HG03064 (cell line): ENCODE measurements around the gene ZNF367.
"Not testable (repeated sequence)": the region's sequence is repeated elsewhere in the genome, so short reads cannot be mapped to it uniquely, and the experiment has no call there.

Experiments used
- ATAC-seq: cut with Tn5 transposase; IDR thresholded peaks from one replicate; pipeline ENCODE4 v1.9.1; 2021; ENCODE audit warnings: low read depth; ENCODE audit not compliant: unreplicated experiment

Gene ZNF367

DNA sequence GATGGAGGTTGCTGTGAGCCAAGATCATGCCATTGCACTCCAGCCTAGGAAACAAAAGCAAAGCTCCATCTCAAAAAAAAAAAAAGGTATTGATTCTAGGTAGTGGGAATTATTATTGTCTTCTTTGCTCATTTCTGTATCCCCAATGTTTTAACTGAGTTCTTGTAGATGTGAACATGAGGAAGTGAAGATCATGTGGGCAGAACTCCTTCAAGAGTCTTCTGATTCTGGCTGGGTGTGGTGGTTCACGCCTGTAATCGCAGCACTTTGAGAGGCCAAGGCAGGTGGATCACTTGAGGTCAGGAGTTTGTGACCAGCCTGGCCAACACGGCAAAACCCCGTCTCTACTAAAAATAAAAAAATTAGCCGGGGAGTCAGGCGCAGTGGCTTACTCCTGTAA is 42.7 kb downstream of the ZNF367 start:
- not testable (repeated sequence) for ATAC-seq

DNA sequence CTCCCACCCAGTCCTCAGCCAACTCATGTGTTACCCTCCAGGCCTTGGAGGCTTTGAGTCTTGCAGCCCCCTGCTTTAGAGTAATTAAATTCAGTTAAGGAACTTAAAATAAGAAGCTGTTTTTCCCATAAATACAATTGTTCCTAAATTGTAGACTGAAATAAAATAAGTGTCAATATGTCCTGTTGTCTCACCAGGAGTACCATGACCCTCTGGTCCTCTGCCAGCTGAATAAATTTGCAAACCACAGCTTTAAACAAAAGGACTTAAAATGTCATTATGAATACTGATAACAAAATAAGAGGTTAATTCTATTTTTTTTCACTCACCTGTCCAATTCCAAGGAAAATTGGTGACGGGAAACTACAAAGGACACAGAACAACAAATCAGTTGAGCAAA is 50.2 kb downstream of the ZNF367 start:
- no peak for ATAC-seq

DNA sequence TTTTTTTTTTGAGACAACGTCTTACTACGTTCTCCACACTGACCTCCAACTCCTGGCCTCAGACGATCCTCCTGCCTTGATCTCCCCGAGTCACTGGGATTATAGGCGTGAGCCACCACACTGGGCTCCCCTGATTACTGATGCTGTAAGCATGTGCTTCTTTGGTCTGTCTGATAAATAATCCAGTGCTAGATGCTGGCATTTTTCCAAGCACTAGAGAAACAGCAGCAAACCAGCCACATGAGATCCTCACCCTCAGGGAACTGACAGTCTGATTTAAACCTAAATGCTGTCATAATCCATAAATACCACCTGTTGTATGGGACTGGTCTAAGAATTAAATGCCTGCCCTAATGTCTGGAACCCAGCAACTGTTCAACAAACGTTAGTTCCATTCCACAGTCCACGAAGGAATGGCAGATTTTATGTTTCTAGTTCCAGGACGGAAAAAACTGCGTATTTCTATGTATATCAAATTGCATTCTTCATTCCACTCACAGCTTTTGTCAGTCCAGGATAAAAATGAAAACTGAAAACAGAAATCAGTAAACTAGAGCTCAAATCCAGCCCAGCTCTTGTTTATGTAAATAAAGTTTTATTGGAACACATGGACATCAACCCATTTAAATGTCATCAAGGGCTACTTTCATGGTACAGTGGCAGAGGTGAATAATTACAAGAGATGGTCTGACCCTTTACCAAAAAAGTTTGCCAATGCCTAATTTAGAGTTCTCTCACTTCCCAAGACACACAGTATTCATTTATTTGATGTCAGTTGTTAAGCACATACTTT is 54.8 kb downstream of the ZNF367 start:
- ATAC-seq = no peak

DNA sequence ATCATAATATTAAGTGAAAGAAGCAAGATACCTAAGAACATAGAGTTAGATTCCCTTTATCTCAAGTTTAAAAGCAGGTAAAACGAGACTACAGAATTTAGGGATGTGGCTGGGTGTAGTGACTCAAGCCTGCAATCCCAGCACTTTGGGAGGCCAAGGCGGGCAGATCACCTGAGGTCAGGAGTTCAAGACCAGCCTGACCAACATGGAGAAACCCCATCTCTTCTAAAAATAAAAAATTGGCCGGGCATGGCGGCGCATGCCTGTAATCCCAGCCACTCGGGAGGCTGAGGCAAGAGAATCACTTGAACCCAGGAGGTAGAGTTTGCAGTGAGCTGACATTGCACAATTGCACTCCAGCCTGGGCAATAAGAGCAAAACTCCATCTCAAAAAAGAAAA is 56.1 kb downstream of the ZNF367 start:
- not testable (repeated sequence) for ATAC-seq

DNA sequence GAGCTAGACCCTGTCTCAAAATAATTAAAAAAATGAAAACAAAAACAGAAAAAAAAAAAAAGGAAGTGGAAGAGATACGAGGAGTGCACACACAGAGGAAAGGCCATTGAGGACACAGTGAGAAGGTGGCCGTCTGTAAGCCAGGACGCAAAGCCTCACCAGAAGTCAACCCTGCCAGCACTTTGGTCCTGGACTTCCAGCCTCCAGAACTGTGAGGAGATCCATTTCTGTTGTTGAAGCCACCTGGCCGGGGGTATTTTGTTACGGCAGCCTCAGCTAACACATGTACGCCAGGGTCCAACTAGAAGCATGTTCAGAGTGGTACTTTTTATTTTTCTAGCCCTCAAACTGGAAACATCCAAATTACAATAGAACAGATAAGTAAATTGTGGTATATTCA is 56.5 kb downstream of the ZNF367 start:
- ATAC-seq = no peak

DNA sequence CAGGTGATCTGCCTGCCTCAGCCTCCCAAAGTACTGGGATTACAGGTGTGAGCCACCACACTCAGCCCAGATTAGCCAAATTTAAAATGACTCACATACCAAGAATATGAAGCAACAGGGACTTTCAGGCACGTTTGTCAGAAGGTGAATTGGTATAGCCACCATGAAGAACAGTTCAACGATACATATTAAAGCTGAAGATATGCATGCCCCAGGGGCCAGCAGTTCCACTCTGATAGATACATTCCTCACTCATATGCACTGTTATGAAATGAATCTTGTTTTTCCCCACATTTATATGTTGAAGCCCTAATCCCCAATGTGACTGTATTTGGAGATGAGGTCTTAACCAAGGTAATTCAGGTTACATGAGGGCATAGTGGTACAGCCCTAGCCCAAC is 57.2 kb downstream of the ZNF367 start:
- no peak for ATAC-seq

DNA sequence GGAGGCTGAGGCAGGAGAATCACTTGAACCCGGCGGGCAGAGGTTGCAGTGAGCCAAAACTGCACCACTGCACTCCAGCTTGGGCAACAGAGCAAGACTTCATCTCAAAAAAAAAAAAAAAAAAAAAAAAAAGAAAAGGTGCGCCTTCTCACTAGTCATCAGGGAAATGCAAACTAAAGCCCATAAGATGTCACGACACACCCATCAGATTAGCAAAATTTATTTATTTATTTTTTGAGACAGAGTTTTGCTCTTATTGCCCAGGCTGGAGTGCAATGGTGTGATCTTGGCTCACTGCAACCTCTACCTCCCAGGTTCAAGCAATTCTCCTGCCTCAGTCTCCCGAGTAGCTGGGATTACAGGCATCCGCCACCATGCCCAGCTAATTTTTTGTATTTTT is 57.6 kb downstream of the ZNF367 start:
- not testable (repeated sequence) for ATAC-seq

DNA sequence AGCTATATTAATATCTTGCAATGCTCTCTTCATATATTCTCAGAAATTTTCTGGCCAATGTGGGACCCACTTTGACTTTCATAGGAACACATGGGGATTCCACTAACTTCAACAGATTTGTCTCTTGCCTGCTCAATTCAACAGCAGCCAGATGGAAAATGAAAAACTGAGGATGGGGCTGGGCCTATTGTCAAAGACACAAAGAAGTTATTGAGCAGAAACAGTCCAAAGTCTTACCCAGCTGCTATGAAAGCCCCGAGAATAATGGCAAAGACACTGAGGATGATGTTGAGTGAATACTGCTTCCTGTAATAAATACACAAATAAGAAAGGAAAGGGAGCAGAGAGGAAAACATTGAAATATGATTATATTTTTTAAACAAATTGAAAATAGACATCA is 67.3 kb downstream of the ZNF367 start:
- ATAC-seq = no peak

DNA sequence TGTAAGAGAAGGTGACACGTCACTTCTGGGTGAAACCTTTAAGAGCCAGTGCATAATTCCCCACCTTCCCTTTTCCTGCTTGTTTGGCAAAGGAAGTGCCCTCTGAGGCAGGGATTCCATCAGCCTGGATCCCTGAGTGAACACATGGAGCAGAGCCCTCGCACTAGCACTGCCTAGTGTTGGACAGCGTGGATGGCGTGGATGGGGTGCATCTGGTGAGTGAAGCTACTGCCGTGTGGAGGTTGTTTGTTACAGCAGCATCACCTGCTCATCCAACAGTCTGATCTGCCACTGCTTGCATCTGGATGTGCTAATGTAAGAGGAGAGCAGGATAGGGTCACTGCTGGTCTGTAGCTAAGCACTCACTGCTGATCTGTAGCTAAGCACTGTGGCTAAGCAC is 69.9 kb downstream of the ZNF367 start:
- no peak for ATAC-seq

DNA sequence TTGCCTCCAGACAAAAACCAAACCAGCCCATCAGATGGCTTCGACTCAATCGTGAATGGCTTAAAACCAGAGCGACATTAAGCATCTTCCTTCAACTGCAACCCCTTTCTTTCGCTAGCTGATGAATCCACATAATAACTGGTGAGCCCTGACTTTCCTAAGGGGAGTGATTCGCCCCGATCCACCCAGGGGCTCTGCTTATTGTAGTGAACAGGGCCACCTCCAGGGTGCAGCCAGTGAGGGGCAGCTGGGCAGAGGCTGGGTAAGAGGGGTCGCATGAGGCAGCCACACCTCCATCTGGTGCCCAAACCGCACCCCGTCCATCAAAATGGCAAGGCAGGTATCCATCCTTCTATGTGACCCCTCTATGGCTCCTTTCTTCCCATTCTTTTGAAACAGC is 72.6 kb downstream of the ZNF367 start:
- no peak for ATAC-seq

DNA sequence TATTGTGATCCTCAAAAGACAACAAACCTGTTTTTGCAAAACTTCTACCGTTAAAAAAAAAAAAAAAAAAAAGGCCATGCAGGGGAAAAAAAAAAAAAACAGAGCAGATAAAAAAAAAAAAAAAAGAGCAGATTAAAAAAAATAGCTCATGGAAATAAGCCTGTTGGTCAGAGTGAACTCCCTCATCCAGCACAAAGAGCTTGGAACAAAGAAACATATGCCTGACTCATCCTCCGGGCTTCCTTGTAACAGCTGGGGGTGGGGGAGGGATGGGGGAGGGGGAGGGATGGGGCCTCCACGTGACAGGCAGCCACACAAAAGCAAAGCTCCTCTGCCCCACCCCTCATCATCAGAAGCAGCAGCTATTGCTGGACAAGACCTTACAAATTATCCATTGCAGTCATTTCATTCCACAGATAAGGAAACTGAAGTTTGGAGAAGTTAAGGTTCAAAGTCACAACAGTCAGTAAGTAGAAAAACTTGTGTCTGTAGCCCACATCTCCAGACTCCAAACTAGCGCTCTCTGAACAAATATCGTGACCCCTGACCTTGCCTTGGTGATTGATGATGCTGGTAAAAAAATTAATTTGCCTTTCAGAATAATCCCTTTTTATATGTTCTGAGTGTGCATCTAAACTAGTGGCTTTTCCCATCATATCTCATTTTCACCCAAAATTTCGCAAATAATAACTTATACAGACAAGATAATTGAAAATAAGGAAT is 73.6 kb downstream of the ZNF367 start:
- no peak for ATAC-seq

DNA sequence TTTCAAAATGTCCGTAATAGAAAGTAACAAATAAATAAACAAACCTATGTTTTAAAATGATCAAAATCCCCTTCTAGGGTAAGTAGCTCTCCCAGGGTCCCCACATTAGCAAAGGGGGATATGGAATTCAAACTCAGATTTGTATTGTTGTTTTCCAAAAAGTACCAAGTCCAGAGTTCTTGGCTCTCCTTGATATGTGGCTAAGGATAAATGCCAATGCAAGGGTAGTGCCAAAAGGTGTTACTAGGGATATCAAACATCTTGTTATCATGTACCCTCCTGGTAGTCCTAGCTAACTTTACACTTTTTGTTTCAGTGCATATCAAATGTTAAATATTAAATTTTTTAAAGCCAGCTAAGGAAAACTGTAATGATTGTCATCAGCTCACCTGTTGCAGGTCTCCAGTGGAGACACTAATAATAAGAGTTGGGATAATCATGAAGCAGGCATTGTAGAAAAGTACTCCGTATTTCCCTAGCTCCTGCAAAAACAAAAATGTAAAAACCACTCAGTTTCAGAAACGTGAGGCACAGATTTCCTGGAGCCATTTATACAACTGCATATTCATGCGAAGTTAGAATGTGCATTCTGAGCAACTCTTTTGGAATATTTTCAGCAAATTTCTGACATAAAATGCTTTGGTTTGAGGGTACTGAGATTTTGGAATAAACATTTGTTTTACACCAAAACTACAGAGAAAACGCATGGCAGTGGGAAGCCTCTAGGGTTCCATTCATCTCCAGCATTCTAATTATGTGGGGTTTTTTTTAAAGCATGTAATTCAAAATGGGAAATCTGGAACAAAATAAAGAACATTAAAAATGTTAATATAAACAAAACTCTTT is 74.4 kb downstream of the ZNF367 start:
- ATAC-seq = no peak

DNA sequence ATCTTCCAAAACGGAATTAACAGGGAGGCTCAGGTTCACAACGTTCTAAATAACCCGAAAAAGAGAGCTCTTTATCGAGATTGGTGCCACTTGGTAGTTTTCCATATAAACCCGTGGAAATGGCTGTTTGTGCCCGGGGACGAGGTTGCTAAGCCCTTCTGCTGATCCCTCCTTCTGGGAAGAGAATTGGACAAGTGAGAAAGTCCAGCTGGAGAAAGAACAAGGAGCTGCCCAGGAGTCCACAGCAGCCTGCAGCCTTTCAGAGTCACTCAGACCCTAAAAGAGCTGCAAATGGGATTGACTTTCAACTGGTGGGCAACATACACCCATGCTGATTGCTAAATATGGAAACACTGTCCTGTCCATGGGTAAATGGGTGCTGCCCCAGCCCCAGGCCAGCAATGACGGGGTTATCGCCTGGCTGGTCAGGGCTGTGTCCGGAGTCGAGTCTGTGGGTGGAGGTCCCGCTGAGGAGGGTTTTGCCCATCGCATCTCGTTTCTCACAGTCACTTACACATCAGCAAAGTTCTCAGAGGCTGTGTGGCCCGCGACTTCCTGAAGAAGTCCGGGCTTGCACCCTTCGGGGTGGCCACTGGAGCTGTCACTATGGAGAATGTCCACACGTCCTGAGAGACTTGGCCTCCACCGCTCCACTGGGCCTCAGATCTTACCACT is 75.5 kb downstream of the ZNF367 start:
- ATAC-seq = no peak

DNA sequence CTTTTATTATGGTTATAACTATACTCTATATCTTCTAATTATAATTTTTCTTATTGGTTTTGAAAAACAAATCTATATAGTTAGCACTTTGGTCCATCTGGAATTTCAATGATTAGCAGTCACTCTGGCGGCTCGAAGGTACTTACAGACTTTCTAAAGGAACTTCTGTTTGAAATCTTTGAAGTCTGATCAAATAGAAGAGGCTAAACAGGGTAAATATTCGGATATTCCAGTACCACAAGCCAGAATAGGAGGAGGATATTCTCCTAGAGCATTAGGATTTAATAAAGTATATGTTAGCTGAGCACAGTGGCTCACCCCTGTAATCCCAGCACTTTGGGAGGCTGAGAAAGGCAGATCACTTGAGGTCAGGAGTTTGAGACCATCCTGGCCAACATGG is 77.5 kb downstream of the ZNF367 start:
- ATAC-seq = no peak

DNA sequence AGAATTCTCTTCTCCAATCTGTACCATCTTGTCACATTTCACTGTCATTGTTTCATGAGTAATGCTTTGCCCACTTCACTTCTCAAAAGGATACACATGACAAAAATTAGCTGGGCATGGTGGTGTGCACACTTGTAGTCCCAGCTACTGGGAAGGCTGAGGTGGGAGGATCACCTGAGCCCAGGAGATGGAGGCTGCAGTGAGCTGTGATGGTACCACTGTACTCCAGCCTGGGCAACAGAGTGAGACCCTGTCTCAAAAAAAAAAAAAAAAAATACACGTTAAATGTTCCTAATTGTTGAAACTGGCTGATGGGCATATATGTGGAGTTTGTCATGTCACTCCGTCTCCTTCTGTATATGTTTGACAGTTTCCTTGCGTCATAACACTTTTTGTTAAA is 79.9 kb downstream of the ZNF367 start:
- ATAC-seq = no peak
